Mesenchymal stem cell (in vitro differentiated cells and primary cell): ENCODE results near the gene GFY.

Experiments used
- DNase-seq: peaks from one replicate; pipeline ENCODE4 v3.0.0-alpha.2; 2013
- H2AFZ ChIP-seq: one replicate; pipeline ENCODE4 v1.6.1; 2013; ENCODE audit warnings: low read depth, mild to moderate bottlenecking, control low read depth, inconsistent platforms, low read length, moderate library complexity
- H2AK5ac ChIP-seq: 2 replicates; pipeline ENCODE4 v1.6.1; 2013; ENCODE audit warnings: low read length, moderate library complexity, mild to moderate bottlenecking, inconsistent platforms; ENCODE audit not compliant: severe bottlenecking
- H2BK120ac ChIP-seq: one replicate; pipeline ENCODE4 v1.6.1; 2013; ENCODE audit warnings: low read depth, mild to moderate bottlenecking, inconsistent platforms, low read length, moderate library complexity
- H2BK12ac ChIP-seq, 2 experiments: one replicate each; pipeline ENCODE4 v1.6.1; 2013; ENCODE audit warnings: inconsistent platforms in 2 of 2, low read length in 2 of 2, mild to moderate bottlenecking in 2 of 2, moderate library complexity in 2 of 2, control low read depth in 1 of 2
- H2BK15ac ChIP-seq: one replicate; pipeline ENCODE4 v1.6.1; 2013; ENCODE audit warnings: mild to moderate bottlenecking, low read depth, inconsistent platforms; ENCODE audit not compliant: poor library complexity, severe bottlenecking
- H2BK5ac ChIP-seq: 2 replicates; pipeline ENCODE4 v1.6.1; 2013; ENCODE audit warnings: low read depth, mild to moderate bottlenecking, low read length, control low read depth, inconsistent platforms; ENCODE audit not compliant: poor library complexity, severe bottlenecking
- H3K14ac ChIP-seq, 2 experiments: one replicate each; pipeline ENCODE4 v1.6.1; 2013; ENCODE audit warnings: inconsistent platforms in 2 of 2, low read length in 2 of 2, control low read depth in 1 of 2, mild to moderate bottlenecking in 1 of 2, moderate library complexity in 1 of 2
- H3K18ac ChIP-seq, 2 experiments: one replicate each; pipeline ENCODE4 v1.6.1; 2013; ENCODE audit warnings: inconsistent platforms in 2 of 2, low read length in 2 of 2, control low read depth in 1 of 2, low read depth in 1 of 2, mild to moderate bottlenecking in 1 of 2
- H3K23ac ChIP-seq, 2 experiments: one replicate each; pipeline ENCODE4 v1.6.1; 2013; ENCODE audit warnings: inconsistent platforms in 2 of 2, low read length in 2 of 2, mild to moderate bottlenecking in 2 of 2, moderate library complexity in 2 of 2, control low read depth in 1 of 2
- H3K27ac ChIP-seq: 2 replicates; pipeline ENCODE4 v1.5.1; 2013; ENCODE audit warnings: mild to moderate bottlenecking, moderate library complexity, low read length, control low read depth, inconsistent platforms; ENCODE audit not compliant: poor library complexity, severe bottlenecking
- H3K27me3 ChIP-seq, 2 experiments: 2 replicates each; pipeline versions ENCODE4 v1.6.1 to v1.7.0; 2013; ENCODE audit warnings: low read length in 2 of 2, mild to moderate bottlenecking in 2 of 2, moderate library complexity in 2 of 2, control low read depth in 1 of 2, inconsistent platforms in 1 of 2; ENCODE audit not compliant: control insufficient read depth in 1 of 2, insufficient read depth in 1 of 2
- H3K36me3 ChIP-seq, 2 experiments: 2 replicates each; pipeline versions ENCODE4 v1.6.1 to v1.7.0; 2013; ENCODE audit warnings: low read length in 2 of 2, control low read depth in 1 of 2, inconsistent platforms in 1 of 2, low read depth in 1 of 2, mild to moderate bottlenecking in 1 of 2; ENCODE audit not compliant: insufficient read depth in 2 of 2, control insufficient read depth in 1 of 2
- H3K4ac ChIP-seq, 2 experiments: one replicate each; pipeline ENCODE4 v1.6.1; 2013; ENCODE audit warnings: inconsistent platforms in 2 of 2, low read length in 2 of 2, mild to moderate bottlenecking in 2 of 2, moderate library complexity in 2 of 2, control low read depth in 1 of 2, low read depth in 1 of 2
- H3K4me1 ChIP-seq: 2 replicates; pipeline ENCODE4 v1.6.1; 2013; ENCODE audit warnings: low read depth, low read length, control low read depth; ENCODE audit not compliant: control insufficient read depth, insufficient read depth
- H3K4me2 ChIP-seq: 2 replicates; pipeline ENCODE4 v1.6.1; 2013; ENCODE audit warnings: low read length, mild to moderate bottlenecking, inconsistent platforms; ENCODE audit not compliant: poor library complexity, severe bottlenecking
- H3K4me3 ChIP-seq, 2 experiments: 2 replicates each; pipeline versions ENCODE4 v1.5.1 to v1.7.0; 2013; ENCODE audit warnings: low read length in 2 of 2, mild to moderate bottlenecking in 2 of 2, control low read depth in 1 of 2, low read depth in 1 of 2; ENCODE audit not compliant: insufficient read depth in 1 of 2
- H3K79me1 ChIP-seq: replicated peaks from 2 replicates; pipeline ENCODE4 v1.6.1; 2013; ENCODE audit warnings: mild to moderate bottlenecking, control low read depth, low read length, inconsistent platforms; ENCODE audit not compliant: poor library complexity, severe bottlenecking
- H3K9ac ChIP-seq: 2 replicates; pipeline ENCODE4 v1.7.0; 2013; ENCODE audit warnings: mild to moderate bottlenecking, low read length, moderate library complexity
- H3K9me3 ChIP-seq: 2 replicates; pipeline ENCODE4 v1.7.0; 2013; ENCODE audit warnings: mild to moderate bottlenecking, low read length; ENCODE audit not compliant: control insufficient read depth
- H4K8ac ChIP-seq: one replicate; pipeline ENCODE4 v1.6.1; 2013; ENCODE audit warnings: inconsistent platforms, mild to moderate bottlenecking, low read length, moderate library complexity
- H4K91ac ChIP-seq: one replicate; pipeline ENCODE4 v1.6.1; 2013; ENCODE audit warnings: mild to moderate bottlenecking, low read length, inconsistent platforms
- WGBS: methylation state at CpG from one replicate; pipeline ENCODE4 v1.1.7; 2013; ENCODE audit warnings: mixed read lengths; 5-methylcytosine and 5-hydroxymethylcytosine counted together

GFY gene

DNA sequence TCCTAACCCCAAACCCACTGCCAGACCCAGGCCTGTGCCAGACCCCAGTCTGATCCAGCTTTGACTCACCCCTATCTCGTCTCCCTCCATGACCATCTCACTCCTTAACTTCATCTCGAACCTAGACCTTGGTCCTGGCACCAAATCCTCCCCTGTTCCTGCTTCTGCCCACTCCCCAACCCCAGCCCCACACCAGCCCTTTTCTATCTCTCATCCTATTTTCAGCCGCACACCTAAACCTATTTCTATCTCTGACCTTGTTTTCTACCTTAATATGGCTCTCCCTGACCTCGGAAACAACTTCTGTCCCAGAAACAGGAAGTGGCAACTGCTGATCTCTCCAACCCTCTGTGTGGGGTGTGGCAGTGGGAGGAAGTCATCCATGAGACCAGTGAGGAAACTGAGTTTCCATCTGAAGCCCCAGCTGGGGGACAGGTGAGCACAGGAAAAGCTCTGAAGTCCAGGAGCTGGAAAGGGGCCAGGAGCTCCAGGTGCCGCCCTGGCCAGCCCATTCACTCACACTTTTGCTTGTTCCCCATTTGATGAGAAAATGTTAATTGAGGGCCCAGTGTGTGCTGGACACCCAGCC lies 15.7 kb upstream of the GFY start:
- Histone ChIP-seq H2BK12ac (no peak overlapping the region), H4K8ac (no peak overlapping the region), H4K91ac (no peak overlapping the region), H3K4ac (no peak overlapping the region), H3K27ac (no peak overlapping the region), H2BK15ac (no peak overlapping the region), H3K36me3 (no peaks in the 10 kb centered on the region), H3K23ac (no peak overlapping the region), H2BK120ac (no peak overlapping the region), H3K14ac (no peak overlapping the region), H3K9me3 (no peaks in the 10 kb centered on the region), H3K4me3 (no peak overlapping the region), H2AFZ (no peak overlapping the region), H3K9ac (no peak overlapping the region), H3K4me1 (peaks cover 17% of the 10 kb centered on the region), H2AK5ac (peak overlapping the region; percentile 13), H2BK5ac (no peak overlapping the region), H3K79me1 (no peaks in the 10 kb centered on the region), H3K18ac (no peak overlapping the region), H3K27me3 (peaks cover 0 to 51% of the 10 kb centered on the region in 2 experiments), H3K4me2 (no peak overlapping the region)
- 90% methylated on average over 4 of the region's 5 CpGs for WGBS
- no peak for DNase-seq

DNA sequence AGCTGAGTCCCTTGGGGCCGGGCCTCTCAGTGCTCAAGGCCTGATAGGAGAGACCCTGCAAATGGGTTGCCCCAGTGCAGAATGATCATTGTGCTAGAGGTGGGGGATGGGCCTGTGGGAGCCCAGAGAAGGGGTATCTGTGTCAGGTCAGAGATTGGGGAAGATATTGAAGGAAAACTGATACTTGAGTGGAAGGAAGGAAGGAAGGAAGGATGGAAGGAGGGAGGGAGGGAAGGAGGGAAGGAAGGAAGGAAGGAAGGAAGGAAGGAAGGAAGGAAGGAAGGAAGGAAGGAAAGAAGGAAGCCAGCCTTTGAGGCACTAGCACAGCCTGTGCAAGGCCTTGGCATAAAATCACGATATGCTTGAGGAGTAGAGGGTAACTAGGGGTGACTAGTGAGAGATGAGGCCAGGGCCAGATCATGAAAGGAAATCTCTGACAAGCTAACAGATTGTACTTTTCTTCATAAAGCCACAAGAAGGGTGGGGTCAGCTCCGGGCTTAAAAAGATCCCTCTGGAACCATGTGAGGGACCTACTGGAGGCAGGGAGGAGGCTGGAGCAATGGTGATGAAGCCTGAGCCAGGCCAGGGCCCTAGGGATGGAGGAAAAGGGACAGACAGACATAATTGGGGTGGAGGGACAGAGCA lies 13.4 kb upstream of the GFY start:
- Histone ChIP-seq H4K91ac (no peak overlapping the region), H2AFZ (no peak overlapping the region), H3K4ac (no peak overlapping the region), H4K8ac (no peak overlapping the region), H3K18ac (no peak overlapping the region), H3K14ac (no peak overlapping the region), H3K9ac (no peak overlapping the region), H2BK12ac (no peak overlapping the region), H3K4me2 (no peak overlapping the region), H3K79me1 (no peaks in the 10 kb centered on the region), H3K9me3 (no peaks in the 10 kb centered on the region), H3K27me3 (peaks cover 4 to 60% of the 10 kb centered on the region in 2 experiments), H3K36me3 (no peaks in the 10 kb centered on the region), H2BK120ac (no peak overlapping the region), H3K27ac (no peak overlapping the region), H2BK15ac (no peak overlapping the region), H2AK5ac (no peak overlapping the region), H3K4me3 (no peak overlapping the region), H3K23ac (no peak overlapping the region), H3K4me1 (peaks cover 20% of the 10 kb centered on the region), H2BK5ac (no peak overlapping the region)
- no peak for DNase-seq
- WGBS, result 85% methylated on average over 3 of the region's 3 CpGs

DNA sequence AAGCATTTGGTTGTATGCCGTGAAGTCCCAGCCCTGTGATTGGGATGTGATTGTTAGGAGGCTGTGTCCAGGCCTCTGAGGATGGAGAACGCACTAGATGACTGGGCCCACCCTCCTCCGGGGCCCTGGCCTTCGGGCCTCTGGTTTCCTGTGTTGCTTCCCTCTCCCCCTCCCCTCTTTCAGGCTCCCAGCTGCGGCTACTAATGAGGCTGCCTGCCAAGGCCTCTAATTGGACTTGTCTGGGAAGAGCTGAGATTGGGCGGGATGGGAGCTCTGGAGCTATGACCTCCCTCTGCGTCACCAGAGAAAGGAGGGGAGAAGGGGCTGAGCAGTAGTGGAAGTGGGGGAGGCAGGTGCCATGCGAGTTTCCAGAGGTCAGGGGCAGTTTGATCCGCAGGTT lies 11.8 kb upstream of the GFY start:
- Histone ChIP-seq H2BK120ac (no peak overlapping the region), H2AFZ (no peak overlapping the region), H3K9ac (no peak overlapping the region), H3K4me3 (no peak overlapping the region), H3K4ac (no peak overlapping the region), H4K8ac (no peak overlapping the region), H4K91ac (no peak overlapping the region), H3K79me1 (no peaks in the 10 kb centered on the region), H2BK12ac (no peak overlapping the region), H3K14ac (peak overlapping the region in 1 of 2 experiments; percentile 26), H2BK5ac (no peak overlapping the region), H2AK5ac (no peak overlapping the region), H3K23ac (no peak overlapping the region), H2BK15ac (peak overlapping the region; percentile 33), H3K27me3 (peaks cover 10 to 67% of the 10 kb centered on the region in 2 experiments), H3K4me1 (peaks cover 15% of the 10 kb centered on the region), H3K4me2 (no peak overlapping the region), H3K27ac (no peak overlapping the region), H3K9me3 (no peaks in the 10 kb centered on the region), H3K18ac (no peak overlapping the region), H3K36me3 (no peaks in the 10 kb centered on the region)
- DNase-seq, result no peak
- 34% methylated on average over 7 of the region's 9 CpGs for WGBS

DNA sequence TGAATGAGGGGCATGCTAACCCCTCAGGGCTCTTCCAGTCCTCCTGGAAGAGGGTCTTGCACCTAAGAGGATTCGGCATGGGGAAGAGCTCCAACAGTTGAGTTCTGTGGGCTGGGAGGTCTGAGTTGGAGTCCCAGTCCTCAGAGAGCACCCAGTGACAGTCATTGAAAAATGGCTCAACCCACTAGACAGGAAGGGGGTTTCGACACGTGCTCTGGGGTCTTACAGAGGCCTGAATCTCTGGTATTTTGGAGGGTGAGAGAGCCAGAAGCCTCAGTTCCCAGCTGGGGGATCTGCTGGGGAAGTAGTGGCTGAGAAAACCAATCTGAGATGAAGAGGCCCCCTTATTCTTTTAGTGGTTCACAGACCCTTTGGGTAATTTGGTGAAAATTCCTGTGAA lies 10.9 kb upstream of the GFY start:
- H3K9ac ChIP-seq, result no peak overlapping the region
- no peak overlapping the region for H2AK5ac ChIP-seq
- peaks cover 10 to 68% of the 10 kb centered on the region in 2 experiments for H3K27me3 ChIP-seq
- H3K4me2 ChIP-seq, result no peak overlapping the region
- peaks cover 11% of the 10 kb centered on the region for H3K4me1 ChIP-seq
- no peak overlapping the region for H3K23ac ChIP-seq
- H3K36me3 ChIP-seq, result no peaks in the 10 kb centered on the region
- no peak overlapping the region for H2BK5ac ChIP-seq
- no peak overlapping the region for H3K18ac ChIP-seq
- H2BK12ac ChIP-seq, result no peak overlapping the region
- no peak overlapping the region for H4K8ac ChIP-seq
- H3K9me3 ChIP-seq, result no peaks in the 10 kb centered on the region
- DNase-seq, result no peak
- no peak overlapping the region for H3K4ac ChIP-seq
- H3K27ac ChIP-seq, result no peak overlapping the region
- no peaks in the 10 kb centered on the region for H3K79me1 ChIP-seq
- no peak overlapping the region for H2AFZ ChIP-seq
- no peak overlapping the region for H2BK120ac ChIP-seq
- no peak overlapping the region for H3K14ac ChIP-seq
- H3K4me3 ChIP-seq, result no peak overlapping the region
- WGBS, result 89% methylated on average over 3 of the region's 3 CpGs
- no peak overlapping the region for H4K91ac ChIP-seq
- no peak overlapping the region for H2BK15ac ChIP-seq
